WTC11 (cell line): ENCODE measurements around the gene DNAJC21.

Experiments
- CTCF ChIP-seq: fragments of 200-600 bp; IDR thresholded peaks from 2 replicates; pipeline ENCODE4 v1.8.0; 2022; ENCODE audit warnings: antibody characterized with exemption
- FOXP4 ChIP-seq: sonication (generic); formaldehyde crosslinking; IDR thresholded peaks from 2 replicates; pipeline ENCODE4 v1.8.0; 2022; ENCODE audit warnings: mild to moderate bottlenecking, missing genetic modification reagents
- SMAD3 ChIP-seq: sonication (generic); formaldehyde crosslinking; IDR thresholded peaks from 2 replicates; pipeline ENCODE4 v1.8.0; 2022; ENCODE audit warnings: missing genetic modification reagents, mild to moderate bottlenecking, borderline replicate concordance
- TP53 ChIP-seq: sonication (generic); formaldehyde crosslinking; IDR thresholded peaks from 2 replicates; pipeline ENCODE4 v1.8.1; 2023; ENCODE audit warnings: mild to moderate bottlenecking, missing genetic modification reagents
- ZNF138 ChIP-seq: sonication (generic); formaldehyde crosslinking; conservative IDR thresholded peaks from 2 replicates; pipeline ENCODE4 v1.8.1; 2022; ENCODE audit warnings: mild to moderate bottlenecking, moderate library complexity, missing genetic modification reagents
- TF ChIP-seq, protein P1 (sequence below): sonication (generic); formaldehyde crosslinking; IDR thresholded peaks from 2 replicates; pipeline ENCODE4 v1.8.1; 2023; ENCODE audit warnings: mild to moderate bottlenecking, moderate library complexity, missing genetic modification reagents

GRCh38 chr5:34982823-34983222 is 53.5 kb downstream of the DNAJC21 start:
- TF ChIP-seq, protein P1, sequence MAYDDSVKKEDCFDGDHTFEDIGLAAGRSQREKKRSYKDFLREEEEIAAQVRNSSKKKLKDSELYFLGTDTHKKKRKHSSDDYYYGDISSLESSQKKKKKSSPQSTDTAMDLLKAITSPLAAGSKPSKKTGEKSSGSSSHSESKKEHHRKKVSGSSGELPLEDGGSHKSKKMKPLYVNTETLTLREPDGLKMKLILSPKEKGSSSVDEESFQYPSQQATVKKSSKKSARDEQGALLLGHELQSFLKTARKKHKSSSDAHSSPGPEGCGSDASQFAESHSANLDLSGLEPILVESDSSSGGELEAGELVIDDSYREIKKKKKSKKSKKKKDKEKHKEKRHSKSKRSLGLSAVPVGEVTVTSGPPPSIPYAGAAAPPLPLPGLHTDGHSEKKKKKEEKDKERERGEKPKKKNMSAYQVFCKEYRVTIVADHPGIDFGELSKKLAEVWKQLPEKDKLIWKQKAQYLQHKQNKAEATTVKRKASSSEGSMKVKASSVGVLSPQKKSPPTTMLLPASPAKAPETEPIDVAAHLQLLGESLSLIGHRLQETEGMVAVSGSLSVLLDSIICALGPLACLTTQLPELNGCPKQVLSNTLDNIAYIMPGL (CRISPR knock-in tag), result no peak
- TF ChIP-seq ZNF138 (CRISPR knock-in tag) (no peak), TP53 (no peak), CTCF (no peak), FOXP4 (no peak), SMAD3 (CRISPR knock-in tag) (no peak)
